A549 (cell line): ENCODE data around the gene ZFAND2B. TPM values are rescaled to one million over a fixed set of nuclear protein-coding genes. Genes with fewer than 3 reads are reported as not detected.

ENCODE experiments used
- ATAC-seq, 2 experiments: fragments of 200-7000 bp in 1 of 2; fragments of >200 bp in 1 of 2; cut with Nextera tagmentation in 1 of 2; cut with Tn5 transposase in 1 of 2; 3 replicates each; pipeline versions ENCODE4 v1.8.0 to v1.9.1; 2018 to 2020; ENCODE audit warnings: mild to moderate bottlenecking in 1 of 2, moderate library complexity in 1 of 2
- CTCF ChIA-PET: fragments of 300-600 bp; sonication (Branson Sonifier 250); formaldehyde crosslinking; extraction: SDS; loops from one replicate; lab custom pipeline; 2021; ENCODE audit warnings: antibody characterized with exemption, inconsistent platforms; lab: Yijun Ruan, JAX
- POLR2A ChIA-PET: fragments of 350-600 bp; formaldehyde crosslinking; extraction: SDS; loops from one replicate; lab custom pipeline; 2021; ENCODE audit warnings: antibody characterized with exemption, inconsistent platforms; lab: Yijun Ruan, JAX
- DNase-seq, 2 experiments: peaks; one replicate each; pipeline versions ENCODE4 v3.0.0 to v3.0.0-alpha.2; 2011 to 2016; ENCODE audit warnings: low read depth in 1 of 2, low spot score in 1 of 2
- FAIRE-seq: peaks from 2 replicates; lab custom pipeline; 2011; peaks lifted over from hg19 to GRCh38; lab: Jason Lieb, UNC
- H3K27ac ChIP-seq, 2 experiments: fragments of >200 bp; sonication (Bioruptor Twin); formaldehyde crosslinking; 3 replicates each; pipeline ENCODE4 v1.5.1; 2016 to 2017
- H3K4me1 ChIP-seq: fragments of >200 bp; sonication (Bioruptor Twin); formaldehyde crosslinking; 3 replicates; pipeline ENCODE4 v1.6.1; 2016
- H3K4me2 ChIP-seq: fragments of >200 bp; sonication (Bioruptor Twin); formaldehyde crosslinking; 3 replicates; pipeline ENCODE4 v1.6.1; 2016
- H3K4me3 ChIP-seq: fragments of >200 bp; sonication (Bioruptor Twin); formaldehyde crosslinking; 3 replicates; pipeline ENCODE4 v1.5.1; 2016
- H3K9me3 ChIP-seq: fragments of >200 bp; sonication (Bioruptor Twin); formaldehyde crosslinking; 3 replicates; pipeline ENCODE4 v1.6.1; 2016
- BCL3 ChIP-seq: fragments of >200 bp; sonication (Bioruptor Twin); formaldehyde crosslinking; IDR thresholded peaks from 3 replicates; pipeline ENCODE4 v1.6.1; 2016
- BHLHE40 ChIP-seq: IDR thresholded peaks from 2 replicates; pipeline ENCODE4 v1.6.1; 2012; ENCODE audit warnings: low read depth, low read length, inconsistent platforms
- CBX8 ChIP-seq: fragments of 200-600 bp; sonication (generic); IDR thresholded peaks from 2 replicates; pipeline ENCODE4 v1.6.1; 2016
- CHD4 ChIP-seq: fragments of 200-600 bp; sonication (generic); IDR thresholded peaks from 2 replicates; pipeline ENCODE4 v1.6.1; 2016; ENCODE audit warnings: antibody characterized with exemption, mild to moderate bottlenecking, borderline replicate concordance
- CTCF ChIP-seq: fragments of >200 bp; sonication (Bioruptor Twin); formaldehyde crosslinking; IDR thresholded peaks from 3 replicates; pipeline ENCODE4 v1.5.1; 2016
- E2F6 ChIP-seq: IDR thresholded peaks from 2 replicates; pipeline ENCODE4 v1.6.1; 2012; ENCODE audit warnings: low read depth, borderline replicate concordance
- EHF ChIP-seq: fragments of 250-450 bp; sonication (Bioruptor Pico); IDR thresholded peaks from 2 replicates; pipeline ENCODE4 v1.5.0; 2020; ENCODE audit warnings: mild to moderate bottlenecking
- ELK1 ChIP-seq: fragments of 150-350 bp; IDR thresholded peaks from 2 replicates; pipeline ENCODE4 v1.6.1; 2014; ENCODE audit warnings: low read depth, mild to moderate bottlenecking, low read length
- EP300 ChIP-seq, 2 experiments: fragments of >200 bp; sonication (Bioruptor Twin); formaldehyde crosslinking; IDR thresholded peaks; 2 replicates in 1 of 2; 3 replicates in 1 of 2; pipeline ENCODE4 v1.6.1; 2016 to 2017
- FOSL2 ChIP-seq, 2 experiments: fragments of 450-650 bp in 1 of 2; fragments of >200 bp in 1 of 2; sonication (Bioruptor Twin) in 1 of 2; formaldehyde crosslinking; IDR thresholded peaks; 2 replicates each; pipeline versions ENCODE4 v1.5.0 to v1.6.1; 2016 to 2020; ENCODE audit warnings: mild to moderate bottlenecking in 1 of 2, moderate library complexity in 1 of 2
- HES2 ChIP-seq: fragments of >200 bp; sonication (Bioruptor Twin); formaldehyde crosslinking; IDR thresholded peaks from 2 replicates; pipeline ENCODE4 v1.6.1; 2016
- HEYL ChIP-seq: fragments of 250-450 bp; sonication (Bioruptor Pico); IDR thresholded peaks from 2 replicates; pipeline ENCODE4 v1.8.0; 2021; ENCODE audit warnings: mild to moderate bottlenecking, moderate library complexity
- JUN ChIP-seq, 2 experiments: fragments of >200 bp; sonication (Bioruptor Twin); formaldehyde crosslinking; IDR thresholded peaks; 2 replicates in 1 of 2; 3 replicates in 1 of 2; pipeline ENCODE4 v1.6.1; 2016 to 2017
- JUNB ChIP-seq: fragments of >200 bp; sonication (Bioruptor Twin); formaldehyde crosslinking; IDR thresholded peaks from 2 replicates; pipeline ENCODE4 v1.6.1; 2016
- MAX ChIP-seq: IDR thresholded peaks from 2 replicates; pipeline ENCODE4 v1.6.1; 2012
- MAZ ChIP-seq: fragments of 150-350 bp; IDR thresholded peaks from 2 replicates; pipeline ENCODE4 v1.6.1; 2014; ENCODE audit warnings: antibody characterized with exemption, low read depth, low read length, borderline replicate concordance
- MYC ChIP-seq: IDR thresholded peaks from 2 replicates; pipeline ENCODE4 v1.6.1; 2012; ENCODE audit warnings: mild to moderate bottlenecking, inconsistent platforms, low read length, improper control_type of control experiment, borderline replicate concordance
- NFE2L2 ChIP-seq: fragments of 150-350 bp; conservative IDR thresholded peaks from 2 replicates; pipeline ENCODE4 v1.6.1; 2014; ENCODE audit warnings: low read length
- NR3C1 ChIP-seq: fragments of >200 bp; sonication (Bioruptor Twin); formaldehyde crosslinking; IDR thresholded peaks from 3 replicates; pipeline ENCODE4 v1.6.1; 2017
- PBX3 ChIP-seq: IDR thresholded peaks from 2 replicates; pipeline ENCODE4 v1.6.1; 2012
- PHF8 ChIP-seq: fragments of 200-600 bp; sonication (generic); IDR thresholded peaks from 2 replicates; pipeline ENCODE4 v1.6.1; 2016; ENCODE audit warnings: low read depth, mild to moderate bottlenecking, antibody characterized with exemption, moderate library complexity, borderline replicate concordance
- POLR2A ChIP-seq: IDR thresholded peaks from 2 replicates; pipeline ENCODE4 v1.6.1; 2012; ENCODE audit warnings: mild to moderate bottlenecking, low read length
- RAD21 ChIP-seq, 2 experiments: fragments of >200 bp in 1 of 2; sonication (Bioruptor Twin) in 1 of 2; formaldehyde crosslinking in 1 of 2; IDR thresholded peaks in 1 of 2; conservative IDR thresholded peaks in 1 of 2; 2 replicates in 1 of 2; 3 replicates in 1 of 2; pipeline ENCODE4 v1.6.1; 2012 to 2018; ENCODE audit warnings: inconsistent platforms in 1 of 2
- RCOR1 ChIP-seq: fragments of 150-350 bp; IDR thresholded peaks from 2 replicates; pipeline ENCODE4 v1.6.1; 2014; ENCODE audit warnings: antibody characterized with exemption, low read length, low read depth
- SMC3 ChIP-seq: fragments of >200 bp; sonication (Bioruptor Twin); formaldehyde crosslinking; IDR thresholded peaks from 3 replicates; pipeline ENCODE4 v1.6.1; 2018; ENCODE audit warnings: inconsistent platforms
- ZNF302 ChIP-seq: fragments of 250-450 bp; sonication (Bioruptor Pico); IDR thresholded peaks from 2 replicates; pipeline ENCODE4 v1.9.0; 2021; ENCODE audit warnings: inconsistent platforms, mild to moderate bottlenecking, moderate library complexity
- ZSCAN20 ChIP-seq: fragments of 250-450 bp; sonication (Bioruptor Pico); IDR thresholded peaks from 2 replicates; pipeline ENCODE4 v1.8.0; 2022; ENCODE audit warnings: mild to moderate bottlenecking, moderate library complexity
- WGBS: methylation state at CpG from one replicate; pipeline ENCODE4 v1.1.6; 2017; ENCODE audit errors: missing lambda C conversion rate; 5-methylcytosine and 5-hydroxymethylcytosine counted together
- polyA plus RNA-seq, 4 experiments: library from polyadenylated mRNA; depleted of rRNA in 3 of 4; stranded (reverse); fragments of >200 nt; fragmentation: RNase III in 1 of 4; extraction: RNeasy Plus Mini Kit Qiagen cat#74134 plus additional on column Dnase treatment in 1 of 4; gene quantifications; 2 replicates in 3 of 4; 3 replicates in 1 of 4; pipeline ENCODE4 v1.2.3, GENCODE V29; 2011 to 2017

Gene ZFAND2B
- polyA plus RNA-seq, 2 of the 4 experiments (the other 2 are of a cell fraction): 21.2 to 29.1 TPM

GRCh38 chr2:219160186-219161017 is 46.2 kb upstream of the ZFAND2B start, which contains the start of gene NHEJ1:
TSS of gene NHEJ1 (minus strand) at chr2:219160815. CDS start at chr2:219158362, 2,453 bp downstream.
- no peak for FAIRE-seq
- ATAC-seq: peak; percentile 94 to 96
- no peaks in the 10 kb centered on the region for H3K9me3 ChIP-seq
- H3K4me2 ChIP-seq: peak within 1 kb of the TSS; percentile 98
- H3K4me1 ChIP-seq: peaks cover 9% of the 10 kb centered on the region
- peak within 1 kb of the TSS; percentile 91 to 95 for H3K27ac ChIP-seq
- POLR2A ChIA-PET: interaction anchor here (1.3 kb wide), 1 partner anchor 16 kb away, joined by 4 read pairs; the partner anchor contains the start of gene CNPPD1
- DNase-seq: peak; percentile 94 to 95
- peak within 1 kb of the TSS; percentile 54 for H3K4me3 ChIP-seq
- no peak for TF ChIP-seq CHD4
- TF ChIP-seq ZSCAN20 (CRISPR knock-in tag): no peak
- TF ChIP-seq CTCF: peak; percentile 95
- peak; percentile 53 for TF ChIP-seq PBX3
- TF ChIP-seq ELK1: no peak
- TF ChIP-seq JUN (IDR thresholded peaks at IDR 0.05): peak; percentile 64 to 92; a peak in 3 of 5 replicates
- peak; percentile 85 to 91 for TF ChIP-seq RAD21 (conservative IDR thresholded peaks at IDR 0.05 in 1 of 2, IDR thresholded peaks at IDR 0.05 in 1 of 2)
- no peak for TF ChIP-seq NFE2L2
- TF ChIP-seq NR3C1: no peak
- peak; percentile 84; the same call in 1 of the 2 replicates for TF ChIP-seq PHF8
- peak; percentile 80 for TF ChIP-seq POLR2A
- TF ChIP-seq E2F6: peak; percentile 62; the same call in 1 of the 2 replicates
- TF ChIP-seq RCOR1: no peak
- no peak for TF ChIP-seq ZNF302 (CRISPR knock-in tag)
- TF ChIP-seq EHF (CRISPR knock-in tag): no peak
- TF ChIP-seq SMC3: peak; percentile 80
- peak; percentile 90; the same call in 2 of the 3 replicates for TF ChIP-seq BCL3
- peak; percentile 71 for TF ChIP-seq MAX
- peak; percentile 75; the same call in 1 of the 2 replicates for TF ChIP-seq MAZ
- no peak for TF ChIP-seq FOSL2 (IDR thresholded peaks at IDR 0.05)
- no peak for TF ChIP-seq FOSL2 (CRISPR knock-in tag; IDR thresholded peaks at IDR 0.05)
- TF ChIP-seq JUNB: no peak
- TF ChIP-seq HEYL (CRISPR knock-in tag): no peak
- no peak for TF ChIP-seq BHLHE40
- 0 out of 2 replicates have a peak, but pooled peaks have one; percentile 51 for TF ChIP-seq MYC
- no peak for TF ChIP-seq HES2
- TF ChIP-seq EP300 (IDR thresholded peaks at IDR 0.05): no peak
- no peak for TF ChIP-seq CBX8
- TF ChIP-seq, all 56 proteins: peak for 12
- CTCF ChIA-PET: interaction anchor here (0.6 to 21.6 kb wide), 42 partner anchors 11 to 295 kb away, joined by 3 to 332 read pairs (median 4); partner anchors contain the start of genes CNPPD1, DNAJB2, IHH and SLC23A3
- WGBS: 1% methylated on average over 17 of the region's 70 CpGs
